Iris pigment epithelial cell (primary cell): ENCODE data around the gene CLEC3B.
"Not testable (repeated sequence)": the region's sequence is repeated elsewhere in the genome, so short reads cannot be mapped to it uniquely, and the experiment has no call there.

ENCODE experiments used
- DNase-seq: peaks from one replicate; pipeline ENCODE4 v3.0.0-alpha.2; 2011; ENCODE audit warnings: low read depth

CLEC3B gene

GRCh38 chr3:45066109-45066801, 40.2 kb downstream of the CLEC3B start:
- DNase-seq = peak; percentile 28

- no peak for DNase-seq
Observed at GRCh38 chr3:45067486-45067885, 41.4 kb downstream of the CLEC3B start.

- DNase-seq = no peak
Observed at GRCh38 chr3:45067941-45068340, 41.8 kb downstream of the CLEC3B start.

GRCh38 chr3:45071075-45071474, 45.0 kb downstream of the CLEC3B start:
- no peak for DNase-seq

GRCh38 chr3:45075821-45076625, 49.9 kb downstream of the CLEC3B start:
- DNase-seq = no peak

- not testable (repeated sequence) for DNase-seq
Observed at GRCh38 chr3:45078256-45078655, 52.2 kb downstream of the CLEC3B start.

- DNase-seq = peak; percentile 72
Observed at GRCh38 chr3:45078910-45079522, 52.9 kb downstream of the CLEC3B start.

- DNase-seq = no peak
Observed at GRCh38 chr3:45079715-45080114, 53.6 kb downstream of the CLEC3B start.

GRCh38 chr3:45080824-45081223, 54.7 kb downstream of the CLEC3B start:
- DNase-seq = no peak

- DNase-seq = no peak
Observed at GRCh38 chr3:45081506-45082141, 55.5 kb downstream of the CLEC3B start.

- peak; percentile 32 for DNase-seq
Observed at GRCh38 chr3:45082142-45082538, 56.0 kb downstream of the CLEC3B start.

- DNase-seq = no peak
Observed at GRCh38 chr3:45083023-45083422, 56.9 kb downstream of the CLEC3B start.

GRCh38 chr3:45084361-45084760, 58.3 kb downstream of the CLEC3B start:
- DNase-seq = no peak

- peak; percentile 96 for DNase-seq
Observed at GRCh38 chr3:45084820-45085816, 59.0 kb downstream of the CLEC3B start.
